Breast epithelium (tissue), 3 donors: Measurements from ENCODE around the gene CDH13.

ENCODE experiments used
- CTCF ChIP-seq, 3 donors: fragments of 450-650 bp; IDR thresholded peaks; one replicate each; pipeline ENCODE4 v1.5.1; 2016 to 2017; ENCODE audit warnings: antibody characterized with exemption in 3 of 3, mild to moderate bottlenecking in 3 of 3, moderate library complexity in 3 of 3
- POLR2A ChIP-seq: fragments of 450-650 bp; IDR thresholded peaks from one replicate; pipeline ENCODE4 v1.6.1; 2016; ENCODE audit warnings: antibody characterized with exemption, mild to moderate bottlenecking, moderate library complexity
- POLR2AphosphoS5 ChIP-seq, 3 donors: sonication (generic); formaldehyde crosslinking; IDR thresholded peaks; one replicate each; pipeline ENCODE4 v1.6.1; 2017; ENCODE audit warnings: antibody characterized with exemption in 3 of 3

GRCh38 chr16:82845116-82845515, 218.3 kb downstream of the CDH13 start:
- TF ChIP-seq CTCF (IDR thresholded peaks at IDR 0.05), result no peak
- TF ChIP-seq POLR2AphosphoS5 (IDR thresholded peaks at IDR 0.05), result no peak
- no peak for TF ChIP-seq POLR2A
